WERI-Rb-1 (cell line): Measurements from ENCODE around the gene FGF18.

Source experiments
- DNase-seq: peaks from one replicate; pipeline ENCODE4 v3.0.0-alpha.2; 2020
- H3K27ac ChIP-seq: fragments of 250-450 bp; sonication (Bioruptor Pico); 2 replicates; pipeline ENCODE4 v1.5.1; 2020; ENCODE audit warnings: mild to moderate bottlenecking, moderate library complexity
- H3K27me3 ChIP-seq: fragments of 250-450 bp; sonication (Bioruptor Pico); 2 replicates; pipeline ENCODE4 v1.5.1; 2021; ENCODE audit warnings: mild to moderate bottlenecking, low read depth, moderate library complexity; ENCODE audit not compliant: insufficient read depth, severe bottlenecking
- H3K36me3 ChIP-seq: fragments of 250-450 bp; sonication (Bioruptor Pico); 2 replicates; pipeline ENCODE4 v1.5.1; 2020; ENCODE audit warnings: mild to moderate bottlenecking, moderate library complexity
- H3K4me3 ChIP-seq: 2 replicates; pipeline ENCODE4 v1.5.1; 2011; ENCODE audit warnings: low read depth, mild to moderate bottlenecking, control low read depth, low read length
- H3K9me3 ChIP-seq: fragments of 250-450 bp; sonication (Bioruptor Pico); 2 replicates; pipeline ENCODE4 v1.5.1; 2021; ENCODE audit warnings: mild to moderate bottlenecking, moderate library complexity; ENCODE audit not compliant: severe bottlenecking
- TF ChIP-seq, protein P1 (sequence below): IDR thresholded peaks from 2 replicates; pipeline ENCODE4 v1.5.1; 2011; ENCODE audit warnings: low read depth, mild to moderate bottlenecking, control low read depth, inconsistent platforms, low read length

Gene FGF18

DNA sequence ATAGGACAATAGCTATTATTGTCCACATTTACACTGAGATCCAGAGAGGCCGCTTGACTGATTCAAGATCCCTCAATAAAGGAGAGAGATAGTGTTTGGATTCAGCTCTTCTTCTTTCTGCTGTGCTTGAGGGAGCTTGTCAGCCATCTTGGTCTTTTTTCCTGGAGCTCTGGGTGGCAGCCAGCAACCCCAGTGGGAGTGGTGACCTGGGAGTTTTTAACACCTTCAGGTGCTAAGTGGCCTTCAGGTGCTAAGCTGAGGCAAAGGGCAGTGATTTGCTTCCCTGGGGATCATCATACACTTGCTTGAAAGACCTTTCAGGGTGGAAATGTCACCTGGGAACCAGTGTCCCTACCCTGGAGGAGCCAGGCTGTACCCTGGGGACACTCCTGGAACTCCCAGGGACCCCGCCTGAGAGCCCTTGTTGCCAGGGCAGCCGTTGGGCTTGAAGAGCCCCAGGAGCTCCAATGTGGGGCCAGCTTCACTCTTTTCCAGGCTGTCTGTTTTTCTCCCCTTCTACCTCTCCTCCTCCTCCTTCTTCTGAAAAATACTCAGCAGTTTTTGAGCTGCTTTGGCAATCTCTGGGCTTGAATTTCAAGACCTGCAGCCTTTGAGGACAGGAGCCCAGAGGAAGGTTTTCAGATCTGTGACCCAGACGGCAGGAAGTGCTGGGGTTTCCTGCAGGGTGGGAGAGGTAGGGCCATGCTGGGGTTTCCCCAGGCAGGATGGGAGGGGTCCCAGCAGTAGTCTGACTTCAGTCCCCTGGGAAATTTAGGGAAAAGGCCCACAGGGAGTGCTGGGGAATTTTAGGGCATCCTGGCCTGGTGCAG lies 59.7 kb downstream of the FGF18 start:
- Histone ChIP-seq H3K9me3 (no peaks in the 10 kb centered on the region), H3K36me3 (no peaks in the 10 kb centered on the region), H3K27me3 (no peaks in the 10 kb centered on the region), H3K4me3 (no peak overlapping the region), H3K27ac (no peak overlapping the region)
- DNase-seq = no peak
- TF ChIP-seq, protein P1, sequence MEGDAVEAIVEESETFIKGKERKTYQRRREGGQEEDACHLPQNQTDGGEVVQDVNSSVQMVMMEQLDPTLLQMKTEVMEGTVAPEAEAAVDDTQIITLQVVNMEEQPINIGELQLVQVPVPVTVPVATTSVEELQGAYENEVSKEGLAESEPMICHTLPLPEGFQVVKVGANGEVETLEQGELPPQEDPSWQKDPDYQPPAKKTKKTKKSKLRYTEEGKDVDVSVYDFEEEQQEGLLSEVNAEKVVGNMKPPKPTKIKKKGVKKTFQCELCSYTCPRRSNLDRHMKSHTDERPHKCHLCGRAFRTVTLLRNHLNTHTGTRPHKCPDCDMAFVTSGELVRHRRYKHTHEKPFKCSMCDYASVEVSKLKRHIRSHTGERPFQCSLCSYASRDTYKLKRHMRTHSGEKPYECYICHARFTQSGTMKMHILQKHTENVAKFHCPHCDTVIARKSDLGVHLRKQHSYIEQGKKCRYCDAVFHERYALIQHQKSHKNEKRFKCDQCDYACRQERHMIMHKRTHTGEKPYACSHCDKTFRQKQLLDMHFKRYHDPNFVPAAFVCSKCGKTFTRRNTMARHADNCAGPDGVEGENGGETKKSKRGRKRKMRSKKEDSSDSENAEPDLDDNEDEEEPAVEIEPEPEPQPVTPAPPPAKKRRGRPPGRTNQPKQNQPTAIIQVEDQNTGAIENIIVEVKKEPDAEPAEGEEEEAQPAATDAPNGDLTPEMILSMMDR = no peak

DNA sequence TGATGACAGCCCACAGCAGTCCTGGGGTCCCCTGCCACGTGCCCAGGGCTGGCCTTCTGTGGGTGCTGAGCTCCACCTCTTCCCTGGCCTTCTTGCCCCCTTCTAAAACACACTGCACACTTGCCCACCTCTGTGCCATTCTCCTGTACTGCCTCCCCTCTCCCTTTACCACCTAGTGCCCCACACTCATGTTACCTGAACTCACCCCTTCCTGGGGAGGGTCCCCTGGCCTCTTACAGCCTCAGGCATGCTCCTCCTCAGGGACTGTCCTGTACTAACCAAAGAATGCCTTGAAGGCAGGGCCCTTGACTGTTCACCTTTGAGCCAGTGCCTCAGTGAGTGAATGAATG lies 60.3 kb downstream of the FGF18 start:
- Histone ChIP-seq H3K9me3 (no peaks in the 10 kb centered on the region), H3K27me3 (no peaks in the 10 kb centered on the region), H3K36me3 (no peaks in the 10 kb centered on the region), H3K4me3 (no peak overlapping the region), H3K27ac (no peak overlapping the region)
- DNase-seq = no peak
- TF ChIP-seq, protein P1 = no peak

DNA sequence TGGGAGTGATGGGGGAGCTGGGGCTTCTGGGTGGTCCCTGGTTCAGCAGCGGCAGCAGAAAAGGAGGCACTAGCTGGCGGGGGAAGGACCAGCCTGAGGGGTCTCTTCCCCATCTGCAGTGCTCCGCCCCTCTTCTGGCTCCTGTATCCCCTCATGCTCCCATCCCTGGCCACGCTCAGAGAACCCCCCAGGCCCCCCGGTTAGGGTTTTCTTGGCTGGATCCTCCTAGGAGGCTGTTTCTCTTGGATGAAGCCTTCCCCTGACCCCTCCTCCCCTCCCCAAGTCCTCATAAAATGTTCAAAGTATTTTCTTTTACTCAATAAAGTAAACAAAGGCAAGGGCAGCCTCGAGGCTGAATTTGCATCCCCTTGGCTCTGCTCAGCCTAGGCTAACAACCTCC lies 60.8 kb downstream of the FGF18 start:
- no peak overlapping the region for H3K27ac ChIP-seq
- TF ChIP-seq, protein P1 = no peak
- no peak for DNase-seq
- no peaks in the 10 kb centered on the region for H3K27me3 ChIP-seq
- no peaks in the 10 kb centered on the region for H3K36me3 ChIP-seq
- no peaks in the 10 kb centered on the region for H3K9me3 ChIP-seq
- H3K4me3 ChIP-seq = no peak overlapping the region

DNA sequence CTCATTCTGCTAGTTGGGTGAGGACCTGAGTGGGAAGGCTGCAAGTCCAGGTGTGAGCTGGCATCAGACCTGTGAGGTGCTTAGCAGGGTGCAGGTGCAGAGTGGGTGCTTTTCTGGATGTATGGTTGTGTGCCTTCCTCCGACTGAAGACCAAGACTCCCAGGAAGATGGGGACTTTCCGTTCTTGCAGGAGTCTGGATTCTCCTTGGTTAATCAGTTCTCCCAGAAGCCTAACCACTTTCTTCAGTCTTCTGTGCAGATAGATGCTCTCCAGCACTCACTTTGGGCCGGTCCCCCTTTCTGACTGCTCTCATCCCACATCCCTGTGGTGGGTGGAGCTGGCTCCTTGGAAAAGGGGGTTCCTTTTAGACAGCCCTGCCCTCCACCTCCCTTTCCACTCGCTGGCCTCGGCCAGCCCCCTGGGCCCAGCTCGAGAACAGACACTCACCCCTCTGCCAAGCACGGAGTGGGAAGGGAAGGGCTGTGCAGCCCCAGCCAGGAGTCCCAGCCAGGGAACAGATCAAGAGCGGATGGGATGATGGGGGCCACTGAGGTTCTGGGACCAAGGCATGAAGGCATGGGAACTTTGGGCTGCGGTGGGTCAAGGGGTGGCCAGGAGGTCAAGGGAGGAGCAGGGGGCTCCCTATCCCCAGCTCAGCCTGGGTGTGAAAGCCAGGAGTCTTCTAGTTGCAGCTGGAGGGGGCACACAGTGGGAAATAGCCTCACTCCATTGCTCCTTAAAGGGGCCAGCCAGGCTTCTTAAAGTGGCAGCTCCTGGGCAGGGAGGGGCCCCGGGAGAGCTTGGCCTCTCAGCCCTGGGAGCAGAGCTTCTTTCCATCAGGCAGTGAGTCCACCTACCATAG lies 62.4 kb downstream of the FGF18 start:
- H3K4me3 ChIP-seq = no peak overlapping the region
- DNase-seq = no peak
- H3K36me3 ChIP-seq = no peaks in the 10 kb centered on the region
- H3K27me3 ChIP-seq = no peaks in the 10 kb centered on the region
- TF ChIP-seq, protein P1 = no peak
- H3K27ac ChIP-seq = no peak overlapping the region
- no peaks in the 10 kb centered on the region for H3K9me3 ChIP-seq

DNA sequence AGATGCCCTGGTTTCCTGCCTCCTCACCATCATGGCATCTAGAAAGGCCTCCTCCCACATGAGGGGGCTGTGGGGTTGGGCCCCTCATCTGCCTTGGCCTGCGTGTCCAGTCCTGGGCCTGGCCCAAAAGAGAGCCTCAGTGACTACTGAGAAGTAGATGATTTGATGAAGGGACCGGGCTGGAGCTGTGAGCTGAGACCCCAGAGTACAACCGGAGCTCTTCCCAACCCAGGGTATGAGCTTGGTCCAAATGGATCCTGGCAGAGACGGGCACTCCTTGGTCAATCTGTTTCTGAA lies 62.9 kb downstream of the FGF18 start:
- no peak for DNase-seq
- TF ChIP-seq, protein P1 = no peak
- Histone ChIP-seq H3K27me3 (no peaks in the 10 kb centered on the region), H3K36me3 (no peaks in the 10 kb centered on the region), H3K9me3 (no peaks in the 10 kb centered on the region), H3K4me3 (no peak overlapping the region), H3K27ac (no peak overlapping the region)
